Middle frontal gyrus (tissue), 1 donor: ENCODE results near the gene KCNQ1.

Experiments
- DNase-seq: peaks from one replicate; pipeline ENCODE4 v3.0.0-alpha.2; 2015; ENCODE audit warnings: low spot score; ENCODE audit errors: extremely low spot score

Gene KCNQ1

GRCh38 chr11:2846056-2846455 is 401.2 kb downstream of the KCNQ1 start:
- no peak for DNase-seq

DNA sequence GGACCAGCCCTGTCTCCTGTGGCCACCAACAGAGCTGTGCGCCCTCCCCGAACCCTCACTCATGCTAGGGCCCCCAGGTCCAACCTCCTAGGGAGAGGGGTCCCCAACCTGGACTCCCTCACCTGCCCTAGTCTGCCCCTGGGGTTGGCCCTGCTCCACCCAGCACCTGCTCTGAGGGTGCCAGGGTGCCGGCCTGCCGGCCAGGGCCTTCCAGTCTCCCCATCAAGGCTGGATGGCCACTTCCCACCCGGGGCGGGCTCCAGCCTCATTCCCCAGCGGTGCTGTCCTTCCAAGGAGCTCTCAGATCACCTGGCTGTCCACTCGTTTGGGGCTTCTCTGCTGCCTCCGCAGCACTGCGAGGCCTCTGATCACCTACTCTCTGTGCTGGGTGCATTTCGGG is 401.7 kb downstream of the KCNQ1 start:
- DNase-seq = no peak

GRCh38 chr11:2847561-2847960 is 402.8 kb downstream of the KCNQ1 start:
- DNase-seq = no peak

GRCh38 chr11:2848497-2848896 is 403.7 kb downstream of the KCNQ1 start:
- no peak for DNase-seq

GRCh38 chr11:2849994-2850770 is 405.4 kb downstream of the KCNQ1 start:
- DNase-seq = no peak

- no peak for DNase-seq
Measured at GRCh38 chr11:2853401-2853800, 408.6 kb downstream of the KCNQ1 start.

GRCh38 chr11:2853997-2854560 is 409.3 kb downstream of the KCNQ1 start:
- DNase-seq = no peak

- DNase-seq = no peak
Measured at GRCh38 chr11:2855162-2855561, 410.4 kb downstream of the KCNQ1 start.

DNA sequence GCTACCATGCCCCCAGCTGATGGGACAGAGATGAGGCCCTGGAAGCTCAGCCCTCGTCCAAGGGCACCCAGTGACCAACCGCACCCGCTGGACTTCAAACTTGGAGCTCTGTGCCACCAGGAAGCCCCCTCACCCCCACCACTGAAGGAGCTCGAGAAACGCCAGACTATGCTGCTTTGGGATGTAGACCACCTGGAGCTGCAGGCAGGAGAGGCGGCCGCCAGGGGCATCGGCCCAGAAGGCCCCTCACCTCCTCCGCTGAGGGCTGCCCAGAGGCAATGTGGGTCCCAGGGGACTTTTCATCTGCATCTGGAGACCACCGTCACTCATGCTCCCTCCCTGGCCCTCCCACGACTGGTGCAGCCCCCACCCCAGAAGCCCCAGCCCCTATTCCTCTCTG is 412.5 kb downstream of the KCNQ1 start:
- no peak for DNase-seq

DNA sequence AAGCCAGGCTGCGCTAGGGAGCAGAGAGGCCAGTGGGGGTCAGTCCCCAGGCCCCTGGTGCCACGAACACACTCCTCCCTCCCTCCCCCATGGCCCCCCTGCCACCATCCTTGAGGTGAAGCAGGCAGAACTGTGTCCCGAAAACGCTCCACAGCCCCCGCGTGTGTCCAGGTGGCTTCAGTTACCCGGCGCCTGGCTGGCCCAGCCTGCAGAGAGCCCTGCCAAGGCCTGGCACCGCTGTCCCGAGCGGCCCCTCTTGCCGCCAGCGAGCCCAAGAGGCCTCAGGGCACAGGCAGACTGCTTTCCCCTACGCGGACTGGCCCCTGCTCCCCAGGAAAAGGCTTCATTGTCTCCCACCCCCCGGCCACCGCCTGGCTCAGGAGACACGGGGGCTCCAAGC is 413.1 kb downstream of the KCNQ1 start:
- no peak for DNase-seq

DNA sequence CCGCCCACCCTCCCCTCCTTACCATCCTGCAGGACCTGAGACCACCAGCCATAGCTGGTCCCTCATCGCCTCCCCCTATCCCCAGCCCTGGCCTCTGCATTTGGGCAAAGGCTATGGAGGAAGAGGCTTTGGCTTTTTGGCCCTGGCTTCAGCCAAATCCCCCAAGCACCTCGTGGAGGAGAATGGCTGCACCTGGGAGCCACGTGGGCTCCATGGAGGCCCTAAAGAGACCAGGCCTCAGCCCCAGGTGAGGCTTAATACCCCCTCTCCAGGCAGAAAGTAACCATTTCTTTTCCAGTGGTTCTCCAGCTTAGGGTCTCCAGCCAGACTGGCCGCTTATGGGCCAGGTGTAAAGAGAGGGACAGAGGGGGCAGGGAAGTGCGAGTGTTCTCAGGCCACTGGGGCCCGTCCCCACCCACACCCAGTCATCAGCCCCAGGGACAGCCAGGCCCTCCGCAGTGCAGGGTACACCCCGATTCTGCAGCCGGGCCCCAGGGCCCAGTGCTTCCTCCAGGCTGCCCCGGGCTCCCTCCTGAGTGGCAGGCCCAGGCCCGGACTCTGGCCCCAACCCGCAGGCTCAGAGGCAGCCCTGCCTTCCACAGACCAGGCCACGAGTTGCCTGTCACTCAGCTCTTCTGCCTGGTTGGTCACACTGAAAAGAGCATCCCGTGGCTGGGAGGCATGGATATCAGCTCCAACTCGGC is 414.3 kb downstream of the KCNQ1 start:
- DNase-seq = no peak

- DNase-seq = no peak
Measured at GRCh38 chr11:2859699-2860037, 414.9 kb downstream of the KCNQ1 start.

DNA sequence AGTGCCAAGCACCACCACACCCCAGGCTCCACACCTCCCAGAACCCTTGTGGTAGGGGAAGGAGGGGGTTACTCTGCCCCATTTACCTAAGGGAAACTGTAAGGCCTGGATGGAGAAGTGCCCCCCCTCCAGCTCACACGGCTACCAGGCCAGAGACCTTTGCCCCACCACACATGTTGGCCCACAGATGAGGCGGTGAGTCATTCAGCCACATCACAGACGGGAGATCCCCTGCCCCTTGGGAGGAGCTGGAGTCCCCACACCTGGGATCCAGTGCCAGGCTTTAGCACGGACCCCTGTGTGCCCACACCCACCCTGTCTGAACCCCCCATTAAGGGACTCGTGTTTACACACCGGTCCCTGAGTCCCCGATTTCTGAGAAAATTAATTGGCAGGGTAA is 415.8 kb downstream of the KCNQ1 start:
- DNase-seq = no peak

DNA sequence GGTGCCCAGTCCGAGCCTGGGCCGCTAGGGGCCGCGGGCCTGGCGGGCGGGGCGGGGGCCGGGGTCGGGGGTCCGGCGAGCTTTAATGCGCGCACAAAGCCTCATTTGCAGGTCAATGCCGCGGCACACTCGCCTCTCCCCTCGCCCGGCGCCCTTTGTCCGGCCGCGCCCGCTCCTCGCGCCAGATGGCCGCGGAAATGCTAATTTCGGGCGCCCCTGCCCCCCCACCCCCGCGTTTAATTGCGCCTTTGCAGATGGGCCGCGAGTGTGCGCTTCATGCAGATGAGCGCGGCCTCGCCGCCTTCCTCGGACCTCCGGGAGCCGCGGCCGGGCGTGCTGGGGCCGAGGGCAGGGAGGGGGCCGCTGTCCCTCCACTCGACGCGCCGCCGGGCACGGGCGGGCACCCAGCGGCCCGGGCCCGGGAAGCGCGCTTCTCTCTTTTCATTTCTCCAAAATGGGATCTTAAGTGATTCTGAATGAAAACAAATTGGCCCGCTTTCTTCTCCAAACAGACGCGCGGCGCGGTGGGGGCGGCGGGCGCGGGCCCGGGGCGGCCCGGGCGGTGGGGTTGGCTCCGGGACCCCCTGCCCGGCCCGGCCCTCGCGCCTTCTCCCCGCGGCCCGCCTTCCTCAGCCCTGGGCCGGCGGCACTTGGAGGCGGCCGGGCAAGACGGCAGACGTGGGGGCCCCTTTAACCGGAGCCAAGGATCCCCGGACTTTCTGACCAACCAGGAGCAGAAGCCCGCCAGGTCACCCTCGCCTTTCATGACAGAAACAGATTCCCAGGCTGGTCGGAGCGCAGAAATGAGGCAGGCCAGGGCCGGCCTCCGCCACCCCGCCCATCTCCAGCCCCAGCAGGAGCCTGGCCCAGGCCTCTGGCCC is 417.8 kb downstream of the KCNQ1 start:
- no peak for DNase-seq

GRCh38 chr11:2863276-2863618 is 418.4 kb downstream of the KCNQ1 start:
- DNase-seq = no peak

DNA sequence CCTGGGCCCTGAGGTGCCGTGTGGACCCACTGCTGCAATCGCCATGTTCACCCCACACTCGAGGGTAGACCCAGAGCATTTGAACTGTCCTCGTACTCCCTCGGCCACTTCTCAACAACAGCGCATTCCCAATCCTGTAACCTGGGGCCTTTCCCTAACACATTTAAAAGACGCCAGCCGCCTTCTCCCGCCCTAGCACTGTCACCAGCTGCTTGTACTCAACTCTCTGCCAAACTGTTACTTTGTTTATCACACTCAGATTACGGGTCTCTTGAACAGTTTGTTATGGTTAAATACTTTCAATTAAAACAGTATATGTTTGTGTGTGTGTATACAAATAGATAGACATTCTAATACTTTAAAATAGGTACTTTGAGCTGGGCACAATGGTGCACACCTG is 420.1 kb downstream of the KCNQ1 start:
- DNase-seq = no peak

DNA sequence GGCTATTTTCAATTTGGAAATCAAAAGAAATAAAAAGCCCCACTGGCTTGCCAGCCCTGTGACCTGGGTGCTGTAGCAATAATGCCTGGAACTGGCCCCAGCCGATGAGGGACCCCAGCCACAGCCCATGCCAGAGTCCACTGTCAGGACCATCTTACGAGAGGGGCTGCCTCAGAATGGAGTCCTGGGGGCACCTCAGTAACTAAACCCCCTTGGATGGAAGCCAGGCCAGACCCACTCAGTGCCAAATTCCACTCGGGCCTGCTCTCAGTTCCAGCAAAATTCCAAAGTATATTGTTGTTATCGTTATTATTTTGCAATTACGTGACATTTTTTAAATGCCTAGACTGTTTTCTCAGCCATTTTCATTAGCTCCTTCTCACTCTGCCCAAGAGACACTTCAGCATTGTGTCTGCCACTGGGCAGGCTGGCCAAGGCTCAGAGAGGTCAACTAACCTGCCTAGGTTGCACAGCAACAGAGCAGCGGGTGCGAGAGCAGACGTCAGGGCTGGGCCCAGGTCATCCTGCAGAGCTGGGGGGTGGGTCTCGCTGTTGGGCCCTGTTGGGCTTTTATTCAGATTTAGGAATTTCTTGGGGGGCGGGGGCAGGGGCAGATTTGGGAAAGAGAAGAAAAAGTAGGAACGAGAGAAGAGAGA is 421.2 kb downstream of the KCNQ1 start:
- no peak for DNase-seq

DNA sequence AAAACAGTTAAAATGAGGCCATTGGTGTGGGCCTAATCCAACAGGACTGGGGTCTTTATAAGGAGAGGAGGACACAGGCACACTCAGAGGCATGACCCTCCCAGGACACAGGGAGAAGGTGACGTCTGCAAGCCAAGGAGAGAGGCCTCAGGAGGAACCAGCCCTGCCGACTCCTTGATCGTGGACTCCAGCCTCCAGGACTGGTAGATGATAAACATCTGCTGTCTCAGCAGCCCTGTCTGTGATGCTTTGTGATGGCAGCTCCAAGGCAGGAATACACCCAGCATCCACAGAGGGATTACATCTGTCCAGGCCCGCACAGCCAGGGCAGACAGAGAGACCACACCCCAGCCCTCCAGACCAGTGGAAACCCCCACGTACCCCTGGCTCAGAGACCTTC is 422.3 kb downstream of the KCNQ1 start:
- no peak for DNase-seq

GRCh38 chr11:2867722-2868505 is 423.1 kb downstream of the KCNQ1 start:
- DNase-seq = no peak

GRCh38 chr11:2868506-2869133 is 423.8 kb downstream of the KCNQ1 start:
- no peak for DNase-seq
